Parathyroid adenoma (tissue), 2 donors: ENCODE data around the gene TMEM247.

Experiments used
- H2AFZ ChIP-seq: fragments of 300-600 bp; sonication (generic); one replicate; pipeline ENCODE4 v1.7.0; 2017; ENCODE audit warnings: antibody characterized with exemption, mild to moderate bottlenecking
- H3K27ac ChIP-seq: fragments of 300-600 bp; sonication (generic); one replicate; pipeline ENCODE4 v1.7.0; 2017
- H3K27me3 ChIP-seq: fragments of 300-600 bp; sonication (generic); one replicate; pipeline ENCODE4 v1.7.0; 2017; ENCODE audit warnings: low read length; ENCODE audit not compliant: control insufficient read depth, insufficient read depth
- H3K36me3 ChIP-seq: fragments of 300-600 bp; sonication (generic); one replicate; pipeline ENCODE4 v1.7.0; 2017; ENCODE audit warnings: low read length; ENCODE audit not compliant: control insufficient read depth, insufficient read depth
- H3K4me1 ChIP-seq: fragments of 300-600 bp; sonication (generic); one replicate; pipeline ENCODE4 v1.7.0; 2017; ENCODE audit warnings: control low read depth
- H3K4me2 ChIP-seq: fragments of 300-600 bp; sonication (generic); one replicate; pipeline ENCODE4 v1.7.0; 2017; ENCODE audit warnings: low read length
- H3K4me3 ChIP-seq: fragments of 300-600 bp; sonication (generic); one replicate; pipeline ENCODE4 v1.7.0; 2017; ENCODE audit warnings: low read depth, low read length
- H3K79me2 ChIP-seq: fragments of 300-600 bp; sonication (generic); one replicate; pipeline ENCODE4 v1.7.0; 2017; ENCODE audit warnings: control low read depth
- H3K9ac ChIP-seq: fragments of 300-600 bp; sonication (generic); one replicate; pipeline ENCODE4 v1.7.0; 2017; ENCODE audit warnings: mild to moderate bottlenecking
- H3K9me3 ChIP-seq: fragments of 300-600 bp; sonication (generic); one replicate; pipeline ENCODE4 v1.7.0; 2017; ENCODE audit warnings: low read length; ENCODE audit not compliant: control insufficient read depth
- TF ChIP-seq, protein P1 (sequence below): fragments of 300-600 bp; sonication (generic); IDR thresholded peaks from one replicate; pipeline ENCODE4 v1.7.0; 2017; ENCODE audit warnings: antibody characterized with exemption, mild to moderate bottlenecking
- donor health status: primary hyperparathyroidism.

TMEM247 gene

DNA sequence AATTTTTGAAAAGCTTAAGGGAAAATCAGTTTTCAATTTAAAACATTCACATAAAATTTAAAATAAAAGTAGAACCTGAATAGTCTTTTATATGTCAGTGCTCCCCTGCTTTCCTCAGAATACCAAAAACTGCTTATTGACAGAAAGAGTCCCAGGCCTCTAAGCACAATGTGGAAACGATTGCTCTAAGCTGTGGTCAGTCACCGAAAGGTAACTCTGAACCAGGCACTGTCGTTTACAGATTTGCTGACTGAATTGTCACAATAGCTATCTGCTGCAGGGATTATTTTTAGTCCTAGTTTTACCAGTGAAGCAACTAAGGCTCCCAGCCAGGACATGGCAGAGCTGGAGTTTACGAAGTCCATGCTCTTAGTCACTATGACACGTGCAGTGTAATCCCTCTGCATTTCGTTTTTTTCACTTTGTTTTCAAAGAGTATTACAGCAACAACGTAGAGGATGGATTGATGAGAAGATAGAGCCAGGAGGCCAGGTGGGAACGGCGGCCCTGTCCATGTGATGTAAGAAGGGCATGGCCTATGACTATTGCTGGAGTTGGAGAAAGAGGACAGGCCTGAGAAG lies 28.1 kb upstream of the TMEM247 start:
- Histone ChIP-seq H3K9ac (no peak overlapping the region), H3K4me1 (no peaks in the 10 kb centered on the region), H3K79me2 (no peaks in the 10 kb centered on the region), H3K4me3 (no peak overlapping the region), H3K9me3 (no peaks in the 10 kb centered on the region), H3K27ac (no peak overlapping the region), H3K4me2 (no peak overlapping the region), H3K36me3 (no peaks in the 10 kb centered on the region), H2AFZ (peak overlapping the region; percentile 6), H3K27me3 (no peaks in the 10 kb centered on the region)
- TF ChIP-seq, protein P1, sequence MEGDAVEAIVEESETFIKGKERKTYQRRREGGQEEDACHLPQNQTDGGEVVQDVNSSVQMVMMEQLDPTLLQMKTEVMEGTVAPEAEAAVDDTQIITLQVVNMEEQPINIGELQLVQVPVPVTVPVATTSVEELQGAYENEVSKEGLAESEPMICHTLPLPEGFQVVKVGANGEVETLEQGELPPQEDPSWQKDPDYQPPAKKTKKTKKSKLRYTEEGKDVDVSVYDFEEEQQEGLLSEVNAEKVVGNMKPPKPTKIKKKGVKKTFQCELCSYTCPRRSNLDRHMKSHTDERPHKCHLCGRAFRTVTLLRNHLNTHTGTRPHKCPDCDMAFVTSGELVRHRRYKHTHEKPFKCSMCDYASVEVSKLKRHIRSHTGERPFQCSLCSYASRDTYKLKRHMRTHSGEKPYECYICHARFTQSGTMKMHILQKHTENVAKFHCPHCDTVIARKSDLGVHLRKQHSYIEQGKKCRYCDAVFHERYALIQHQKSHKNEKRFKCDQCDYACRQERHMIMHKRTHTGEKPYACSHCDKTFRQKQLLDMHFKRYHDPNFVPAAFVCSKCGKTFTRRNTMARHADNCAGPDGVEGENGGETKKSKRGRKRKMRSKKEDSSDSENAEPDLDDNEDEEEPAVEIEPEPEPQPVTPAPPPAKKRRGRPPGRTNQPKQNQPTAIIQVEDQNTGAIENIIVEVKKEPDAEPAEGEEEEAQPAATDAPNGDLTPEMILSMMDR, result no peak

DNA sequence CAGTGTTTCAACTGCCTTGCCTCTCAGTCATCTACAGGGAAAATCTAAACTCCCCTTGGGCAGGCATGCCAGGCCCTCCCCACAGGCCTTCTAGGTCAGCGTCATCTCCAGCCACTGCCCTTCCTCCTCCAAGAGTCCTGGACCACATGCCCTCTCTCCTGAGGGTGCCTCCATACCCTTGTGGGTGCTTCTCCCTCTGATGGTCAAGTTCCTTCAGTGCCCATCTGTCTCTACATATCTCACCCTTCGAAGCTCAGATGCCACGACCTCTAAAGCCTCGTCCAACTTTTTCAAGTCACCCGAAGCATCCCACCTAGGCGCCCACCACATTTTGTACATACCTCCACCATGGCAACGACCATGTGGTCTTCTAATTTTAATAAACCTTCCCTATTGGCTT lies 22.6 kb upstream of the TMEM247 start:
- H3K4me3 ChIP-seq, result no peak overlapping the region
- no peak overlapping the region for H3K9ac ChIP-seq
- no peak overlapping the region for H3K27ac ChIP-seq
- no peak overlapping the region for H2AFZ ChIP-seq
- H3K4me1 ChIP-seq, result peaks cover 3% of the 10 kb centered on the region
- no peaks in the 10 kb centered on the region for H3K36me3 ChIP-seq
- H3K4me2 ChIP-seq, result no peak overlapping the region
- TF ChIP-seq, protein P1, result no peak
- H3K79me2 ChIP-seq, result no peaks in the 10 kb centered on the region
- H3K27me3 ChIP-seq, result no peaks in the 10 kb centered on the region
- H3K9me3 ChIP-seq, result no peaks in the 10 kb centered on the region

GRCh38 chr2:46458763-46459500 lies 20.4 kb upstream of the TMEM247 start:
- no peaks in the 10 kb centered on the region for H3K36me3 ChIP-seq
- peaks cover 3% of the 10 kb centered on the region for H3K4me1 ChIP-seq
- H3K9me3 ChIP-seq, result no peaks in the 10 kb centered on the region
- H3K9ac ChIP-seq, result no peak overlapping the region
- no peak overlapping the region for H3K27ac ChIP-seq
- no peak overlapping the region for H3K4me2 ChIP-seq
- TF ChIP-seq, protein P1, result no peak
- H3K4me3 ChIP-seq, result no peak overlapping the region
- H3K79me2 ChIP-seq, result no peaks in the 10 kb centered on the region
- H2AFZ ChIP-seq, result no peak overlapping the region
- no peaks in the 10 kb centered on the region for H3K27me3 ChIP-seq

DNA sequence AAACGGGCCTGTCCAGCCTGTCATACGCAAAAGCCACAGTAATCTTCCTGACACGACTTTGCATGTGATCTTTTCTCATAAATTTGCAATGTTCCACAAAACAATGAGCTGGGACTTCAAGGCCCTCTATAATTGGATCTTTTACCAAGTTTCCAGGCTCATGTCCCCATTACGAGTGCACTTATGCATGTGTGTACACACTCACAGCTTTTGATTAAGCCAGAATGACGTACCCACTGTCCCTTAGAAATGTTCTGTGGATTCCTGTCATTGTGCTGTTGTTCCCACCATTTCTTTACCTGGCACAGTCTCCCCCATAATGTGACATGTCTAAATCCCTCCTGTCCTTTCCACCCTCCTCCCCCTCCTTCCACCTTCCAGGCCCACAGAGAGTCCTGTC lies 19.7 kb upstream of the TMEM247 start:
- H3K79me2 ChIP-seq, result no peaks in the 10 kb centered on the region
- no peak overlapping the region for H3K4me2 ChIP-seq
- H2AFZ ChIP-seq, result no peak overlapping the region
- H3K27me3 ChIP-seq, result no peaks in the 10 kb centered on the region
- H3K4me3 ChIP-seq, result no peak overlapping the region
- H3K27ac ChIP-seq, result no peak overlapping the region
- no peaks in the 10 kb centered on the region for H3K9me3 ChIP-seq
- no peak overlapping the region for H3K9ac ChIP-seq
- H3K36me3 ChIP-seq, result no peaks in the 10 kb centered on the region
- TF ChIP-seq, protein P1, result no peak
- H3K4me1 ChIP-seq, result peaks cover 8% of the 10 kb centered on the region
